ENCODE measurements around the gene TRAIP. TPM values are rescaled to one million over a fixed set of nuclear protein-coding genes. Genes with fewer than 3 reads are reported as not detected.

Gene TRAIP
- polyA plus RNA-seq, 2 of the 4 experiments (the other 2 are of a cell fraction) = 10.2 to 10.7 TPM

DNA sequence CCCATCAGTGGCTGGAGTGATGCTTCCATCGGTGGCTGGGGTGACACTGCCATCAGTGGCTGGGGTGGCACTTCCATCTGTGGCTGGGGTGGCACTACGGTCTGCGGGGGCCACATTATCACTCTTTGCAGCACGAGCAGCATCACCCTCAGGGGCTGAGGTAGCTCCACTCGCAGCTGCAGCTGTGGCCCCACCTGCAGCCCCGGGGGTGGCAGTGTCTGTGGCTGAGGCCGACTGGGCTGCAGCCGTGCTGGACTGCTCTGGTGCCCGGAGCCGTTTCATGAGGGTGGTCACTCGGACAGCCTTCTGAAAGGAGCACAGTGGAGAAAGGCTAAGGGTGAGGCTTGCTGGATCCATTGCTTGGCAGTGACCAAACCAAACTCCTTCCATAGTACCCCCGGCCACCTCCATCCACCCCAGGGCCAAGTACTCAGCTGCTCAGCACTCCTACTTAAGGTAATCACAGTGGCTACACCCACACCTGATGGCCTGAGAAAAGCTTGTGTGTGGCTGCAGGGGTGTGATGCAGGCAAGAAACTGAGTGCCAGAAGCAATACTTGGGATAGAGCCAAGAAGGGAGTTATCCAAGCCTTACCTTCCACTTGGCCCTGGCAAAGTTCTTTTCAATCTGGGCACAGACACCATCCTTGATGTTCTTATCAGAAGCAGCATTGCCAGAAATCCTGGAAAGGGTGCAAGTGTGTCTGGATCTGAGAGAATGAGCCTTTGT, 3.4 kb upstream of the TRAIP start (continued):
- TF ChIP-seq EP300 (IDR thresholded peaks at IDR 0.05) = no peak
- TF ChIP-seq, protein P1, sequence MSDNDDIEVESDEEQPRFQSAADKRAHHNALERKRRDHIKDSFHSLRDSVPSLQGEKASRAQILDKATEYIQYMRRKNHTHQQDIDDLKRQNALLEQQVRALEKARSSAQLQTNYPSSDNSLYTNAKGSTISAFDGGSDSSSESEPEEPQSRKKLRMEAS (IDR thresholded peaks at IDR 0.05) = no peak

DNA sequence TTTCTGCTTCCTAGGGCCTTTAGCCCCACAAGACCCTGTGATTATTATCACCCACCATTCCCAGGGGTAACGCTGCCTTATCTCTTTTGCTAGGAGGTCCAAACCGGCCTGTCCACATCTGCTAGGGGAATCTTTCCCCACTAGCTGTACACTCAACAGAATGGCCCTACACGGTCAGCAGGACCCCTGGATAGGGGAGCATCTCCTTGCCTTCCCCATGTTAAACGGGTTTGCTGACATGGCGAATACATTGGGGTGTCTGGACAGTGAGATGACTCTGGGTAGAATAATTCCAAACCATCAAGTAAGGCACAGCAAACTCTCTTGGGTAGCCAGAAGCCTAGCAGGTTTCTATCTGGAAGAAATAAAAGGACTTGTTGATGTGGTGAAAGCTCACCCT, 702 bp downstream of the TRAIP start:
- no peak for DNase-seq (ENCODE audit: low read depth in 1 of 2, low spot score in 1 of 2)
- CTCF ChIA-PET = interaction anchor here (1.0 to 10.4 kb wide), 2 partner anchors 15 to 51 kb away, joined by 5 to 70 read pairs; no protein-coding TSS in a partner anchor
- 31% methylated on average over 4 of the region's 5 CpGs for WGBS (ENCODE audit: missing lambda C conversion rate)
- Histone ChIP-seq H3K4me2 (peak overlapping the region; percentile 94), H3K4me1 (peaks cover 7% of the 10 kb centered on the region; the same call in 2 of the 3 replicates), H3K27ac (peak overlapping the region; percentile 68 to 84; a peak in 4 of 6 replicates), H3K4me3 (peak overlapping the region; percentile 73), H3K9me3 (no peaks in the 10 kb centered on the region)
- TF ChIP-seq MAFK (IDR thresholded peaks at IDR 0.05; ENCODE audit: partially characterized antibody) = peak; percentile 65
- TF ChIP-seq FOSL2 (IDR thresholded peaks at IDR 0.05) = no peak
- no peak for TF ChIP-seq FOSL2 (CRISPR knock-in tag; IDR thresholded peaks at IDR 0.05)
- ATAC-seq = no peak
- POLR2A ChIA-PET = no interaction called here
- no peak for FAIRE-seq

DNA sequence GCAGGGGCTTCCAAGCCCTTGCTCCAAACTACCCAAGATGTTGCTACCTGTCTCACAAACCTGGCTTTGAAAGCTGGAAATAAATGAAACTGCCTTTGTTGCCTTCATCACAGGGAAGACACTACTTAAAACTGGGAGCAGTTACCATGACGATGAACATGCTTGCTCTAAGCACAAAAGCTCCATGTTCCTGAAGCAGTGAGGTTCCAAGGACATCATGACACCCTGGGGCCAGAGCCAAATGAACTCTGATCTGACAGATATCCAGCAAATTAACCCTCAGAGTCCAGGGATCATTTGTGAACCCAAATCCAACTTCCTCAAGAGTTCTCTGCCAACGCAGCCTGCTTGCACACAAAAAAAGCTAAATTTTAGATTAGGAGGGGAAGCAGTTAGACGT, 10.7 kb downstream of the TRAIP start:
- Histone ChIP-seq H3K4me3 (no peak overlapping the region), H3K27ac (no peak overlapping the region), H3K4me1 (no peaks in the 10 kb centered on the region), H3K9me3 (no peaks in the 10 kb centered on the region), H3K4me2 (no peak overlapping the region)
- POLR2A ChIA-PET = interaction anchor here (0.5 kb wide), 1 partner anchor 95 kb away, joined by 3 read pairs; no protein-coding TSS in a partner anchor
- FAIRE-seq = no peak
- 92% methylated on average over 3 of the region's 3 CpGs for WGBS (ENCODE audit: missing lambda C conversion rate)
- DNase-seq (ENCODE audit: low read depth in 1 of 2, low spot score in 1 of 2) = no peak
- ATAC-seq = no peak
- no peak for TF ChIP-seq RNF2 (IDR thresholded peaks at IDR 0.05; ENCODE audit: borderline replicate concordance, low read depth)
- no peak for TF ChIP-seq RCOR1 (IDR thresholded peaks at IDR 0.05; ENCODE audit: low read depth, low read length)
- no peak for TF ChIP-seq JUNB (IDR thresholded peaks at IDR 0.05)
- no peak for TF ChIP-seq TP53 (CRISPR knock-in tag; IDR thresholded peaks at IDR 0.05)
- TF ChIP-seq, protein P2, sequence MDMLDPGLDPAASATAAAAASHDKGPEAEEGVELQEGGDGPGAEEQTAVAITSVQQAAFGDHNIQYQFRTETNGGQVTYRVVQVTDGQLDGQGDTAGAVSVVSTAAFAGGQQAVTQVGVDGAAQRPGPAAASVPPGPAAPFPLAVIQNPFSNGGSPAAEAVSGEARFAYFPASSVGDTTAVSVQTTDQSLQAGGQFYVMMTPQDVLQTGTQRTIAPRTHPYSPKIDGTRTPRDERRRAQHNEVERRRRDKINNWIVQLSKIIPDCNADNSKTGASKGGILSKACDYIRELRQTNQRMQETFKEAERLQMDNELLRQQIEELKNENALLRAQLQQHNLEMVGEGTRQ (IDR thresholded peaks at IDR 0.05) = no peak
- CTCF ChIA-PET = interaction anchor here (0.7 to 2.8 kb wide), 7 partner anchors 17 to 306 kb away, joined by 3 to 11 read pairs (median 4); partner anchors contain the start of gene INKA1

- TF ChIP-seq, protein P1 (IDR thresholded peaks at IDR 0.05) = no peak
- no peak for TF ChIP-seq PHF8 (IDR thresholded peaks at IDR 0.05; ENCODE audit: borderline replicate concordance, low read depth)
- TF ChIP-seq MYC (IDR thresholded peaks at IDR 0.05; ENCODE audit: borderline replicate concordance, low read length) = no peak
- TF ChIP-seq CHD4 (IDR thresholded peaks at IDR 0.05; ENCODE audit: borderline replicate concordance) = no peak
- no peak for TF ChIP-seq CBX8 (IDR thresholded peaks at IDR 0.05)
- no peak for TF ChIP-seq RCOR1 (IDR thresholded peaks at IDR 0.05; ENCODE audit: low read depth, low read length)
- no peak for TF ChIP-seq RARB (CRISPR knock-in tag; IDR thresholded peaks at IDR 0.05)
- TF ChIP-seq, protein P3, sequence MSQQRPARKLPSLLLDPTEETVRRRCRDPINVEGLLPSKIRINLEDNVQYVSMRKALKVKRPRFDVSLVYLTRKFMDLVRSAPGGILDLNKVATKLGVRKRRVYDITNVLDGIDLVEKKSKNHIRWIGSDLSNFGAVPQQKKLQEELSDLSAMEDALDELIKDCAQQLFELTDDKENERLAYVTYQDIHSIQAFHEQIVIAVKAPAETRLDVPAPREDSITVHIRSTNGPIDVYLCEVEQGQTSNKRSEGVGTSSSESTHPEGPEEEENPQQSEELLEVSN (IDR thresholded peaks at IDR 0.05; ENCODE audit: borderline replicate concordance, low read depth) = no peak
- no peak for TF ChIP-seq CEBPB (IDR thresholded peaks at IDR 0.05)
- TF ChIP-seq ATOH8 (CRISPR knock-in tag; IDR thresholded peaks at IDR 0.05; ENCODE audit: low read depth) = no peak
- TF ChIP-seq ZNF302 (CRISPR knock-in tag; IDR thresholded peaks at IDR 0.05) = no peak
- TF ChIP-seq POLR2AphosphoS2 (conservative IDR thresholded peaks at IDR 0.05; ENCODE audit: low read length) = no peak
- TF ChIP-seq, protein P4, sequence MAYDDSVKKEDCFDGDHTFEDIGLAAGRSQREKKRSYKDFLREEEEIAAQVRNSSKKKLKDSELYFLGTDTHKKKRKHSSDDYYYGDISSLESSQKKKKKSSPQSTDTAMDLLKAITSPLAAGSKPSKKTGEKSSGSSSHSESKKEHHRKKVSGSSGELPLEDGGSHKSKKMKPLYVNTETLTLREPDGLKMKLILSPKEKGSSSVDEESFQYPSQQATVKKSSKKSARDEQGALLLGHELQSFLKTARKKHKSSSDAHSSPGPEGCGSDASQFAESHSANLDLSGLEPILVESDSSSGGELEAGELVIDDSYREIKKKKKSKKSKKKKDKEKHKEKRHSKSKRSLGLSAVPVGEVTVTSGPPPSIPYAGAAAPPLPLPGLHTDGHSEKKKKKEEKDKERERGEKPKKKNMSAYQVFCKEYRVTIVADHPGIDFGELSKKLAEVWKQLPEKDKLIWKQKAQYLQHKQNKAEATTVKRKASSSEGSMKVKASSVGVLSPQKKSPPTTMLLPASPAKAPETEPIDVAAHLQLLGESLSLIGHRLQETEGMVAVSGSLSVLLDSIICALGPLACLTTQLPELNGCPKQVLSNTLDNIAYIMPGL (CRISPR knock-in tag; IDR thresholded peaks at IDR 0.05; ENCODE audit: borderline replicate concordance) = no peak
- no peak for TF ChIP-seq KDM1A (IDR thresholded peaks at IDR 0.05; ENCODE audit: low read depth)
- no peak for TF ChIP-seq RNF2 (IDR thresholded peaks at IDR 0.05; ENCODE audit: borderline replicate concordance, low read depth)
- TF ChIP-seq FOXS1 (CRISPR knock-in tag; IDR thresholded peaks at IDR 0.05) = no peak
- no peak for TF ChIP-seq EP300 (IDR thresholded peaks at IDR 0.05)
- Histone ChIP-seq H3K9me3 (no peaks in the 10 kb centered on the region), H3K4me3 (no peak overlapping the region), H3K4me1 (no peaks in the 10 kb centered on the region), H3K27ac (no peak overlapping the region), H3K4me2 (no peak overlapping the region)
- ChIA-PET POLR2A (no interaction called here), CTCF (interaction anchor here (0.6 to 2.8 kb wide), 5 partner anchors 18 to 305 kb away, joined by 3 to 11 read pairs (median 5); partner anchors contain the start of gene INKA1)
- ATAC-seq = no peak
- WGBS (ENCODE audit: missing lambda C conversion rate) = 65% methylated on average over 5 of the region's 5 CpGs
- DNase-seq (ENCODE audit: low read depth in 1 of 2, low spot score in 1 of 2) = no peak
- FAIRE-seq = no peak
Measured at GRCh38 chr3:49844464-49845183, 11.7 kb downstream of the TRAIP start.
